Ectodermal cell (in vitro differentiated cells): ENCODE results near the gene C3orf18.

ENCODE experiments used
- H3K27ac ChIP-seq: 2 replicates; pipeline ENCODE4 v1.7.0; 2013; ENCODE audit warnings: mild to moderate bottlenecking, low read depth, low read length; ENCODE audit not compliant: insufficient read depth, poor library complexity, severe bottlenecking
- H3K27me3 ChIP-seq: 2 replicates; pipeline ENCODE4 v1.7.0; 2013; ENCODE audit warnings: mild to moderate bottlenecking, low read length; ENCODE audit not compliant: insufficient read depth, control insufficient read depth, poor library complexity, severe bottlenecking
- H3K36me3 ChIP-seq: one replicate; pipeline ENCODE4 v1.7.0; 2013; ENCODE audit warnings: low read length; ENCODE audit not compliant: control insufficient read depth, insufficient read depth
- H3K4me1 ChIP-seq: one replicate; pipeline ENCODE4 v1.7.0; 2013; ENCODE audit warnings: low read length; ENCODE audit not compliant: control insufficient read depth, insufficient read depth
- H3K4me3 ChIP-seq: 2 replicates; pipeline ENCODE4 v1.7.0; 2013; ENCODE audit warnings: low read depth, low read length, control low read depth; ENCODE audit not compliant: insufficient read depth
- H3K9me3 ChIP-seq: 2 replicates; pipeline ENCODE4 v1.7.0; 2013; ENCODE audit warnings: mild to moderate bottlenecking, low read length, moderate library complexity; ENCODE audit not compliant: control insufficient read depth
- WGBS, 2 experiments: methylation state at CpG; one replicate each; pipeline ENCODE4 v1.1.7; 2013; ENCODE audit warnings: missing lambda C conversion rate in 2 of 2; 5-methylcytosine and 5-hydroxymethylcytosine counted together

The C3orf18 gene

DNA sequence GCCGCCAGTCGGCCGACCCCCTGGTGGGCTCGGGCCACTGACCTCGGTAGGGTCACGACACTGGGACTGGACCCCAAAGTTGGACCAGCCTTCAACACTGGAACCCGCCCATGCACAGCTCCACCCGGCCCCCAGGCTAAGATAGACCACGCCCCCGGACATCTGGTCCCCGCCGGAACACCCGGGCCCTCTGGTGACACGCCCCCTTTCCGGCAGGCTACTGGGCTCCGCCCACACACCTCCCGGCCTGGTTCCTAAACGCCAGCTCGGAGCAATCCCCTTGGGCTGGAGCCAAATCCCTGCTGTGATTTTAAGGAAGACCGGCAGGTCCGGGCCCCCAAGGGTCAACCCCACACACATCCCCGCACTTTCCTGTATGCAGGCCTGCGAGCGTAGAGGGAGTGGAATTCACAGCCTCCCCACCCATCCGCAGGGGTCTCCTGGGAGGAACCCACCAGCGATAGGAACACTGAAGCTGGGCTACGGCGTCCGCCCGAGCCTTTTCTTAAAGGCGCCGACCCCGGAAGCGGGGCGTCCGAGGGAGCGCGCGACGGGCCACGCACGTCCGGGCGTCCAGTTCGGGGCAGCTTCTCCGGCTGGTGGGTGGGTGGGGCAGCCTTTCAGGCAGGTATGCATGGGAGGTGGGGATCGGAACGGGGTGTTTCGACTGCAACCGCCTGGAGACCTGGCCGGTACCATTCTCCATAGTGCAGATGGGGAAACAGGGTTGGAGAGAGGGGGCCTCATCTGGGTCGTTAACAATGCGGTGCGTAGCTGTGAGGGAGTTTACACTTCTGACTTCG lies 1.6 kb upstream of the C3orf18 start, which contains the start of gene HEMK1:
Gene HEMK1, plus strand, starts transcription at position 576 of the 803 bp plus-strand sequence. CDS start 1,583 bp downstream, outside the sequence.
- H3K27me3 ChIP-seq = peaks cover 12% of the 10 kb centered on the region
- no peaks in the 10 kb centered on the region for H3K36me3 ChIP-seq
- H3K4me3 ChIP-seq = peak within 1 kb of the TSS; percentile 89
- 0% methylated on average over 55 of the region's 55 CpGs for WGBS, 2 experiments
- H3K9me3 ChIP-seq = no peaks in the 10 kb centered on the region
- H3K27ac ChIP-seq = peak within 1 kb of the TSS; percentile 84
- H3K4me1 ChIP-seq = peaks cover 4% of the 10 kb centered on the region

DNA sequence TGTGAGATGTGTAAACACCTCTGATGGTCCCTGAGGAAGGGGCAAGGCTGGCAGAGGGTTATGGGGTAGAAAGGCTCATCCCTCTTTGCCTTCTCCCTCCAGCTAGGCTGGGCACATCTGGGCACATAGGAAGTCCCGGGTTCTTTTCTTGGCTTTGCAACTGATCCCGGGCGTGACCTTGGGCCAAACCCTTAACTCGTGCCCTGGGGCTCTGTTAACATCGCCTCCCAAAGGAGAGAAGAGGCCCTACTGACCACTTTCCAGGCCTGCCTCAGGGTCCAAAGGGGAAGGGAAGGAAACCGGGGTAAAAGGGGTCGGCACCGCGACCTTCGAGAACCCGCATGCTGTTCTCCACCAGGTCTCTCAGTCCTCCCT lies 549 bp downstream of the C3orf18 start:
- no peak overlapping the region for H3K27ac ChIP-seq
- H3K9me3 ChIP-seq = no peaks in the 10 kb centered on the region
- H3K4me1 ChIP-seq = peaks cover 4% of the 10 kb centered on the region
- H3K27me3 ChIP-seq = peaks cover 12% of the 10 kb centered on the region
- 28% methylated on average over 11 of the region's 11 CpGs for WGBS, 2 experiments
- H3K36me3 ChIP-seq = no peaks in the 10 kb centered on the region
- H3K4me3 ChIP-seq = peak overlapping the region; percentile 58

- H3K9me3 ChIP-seq = no peaks in the 10 kb centered on the region
- no peak overlapping the region for H3K27ac ChIP-seq
- no peaks in the 10 kb centered on the region for H3K36me3 ChIP-seq
- peaks cover 4% of the 10 kb centered on the region for H3K4me1 ChIP-seq
- no peak overlapping the region for H3K4me3 ChIP-seq
- peaks cover 12% of the 10 kb centered on the region for H3K27me3 ChIP-seq
- 79 to 85% methylated on average over 1 of the region's 1 CpG for WGBS, 2 experiments
Observed at GRCh38 chr3:50564321-50564720, 3.2 kb downstream of the C3orf18 start.

DNA sequence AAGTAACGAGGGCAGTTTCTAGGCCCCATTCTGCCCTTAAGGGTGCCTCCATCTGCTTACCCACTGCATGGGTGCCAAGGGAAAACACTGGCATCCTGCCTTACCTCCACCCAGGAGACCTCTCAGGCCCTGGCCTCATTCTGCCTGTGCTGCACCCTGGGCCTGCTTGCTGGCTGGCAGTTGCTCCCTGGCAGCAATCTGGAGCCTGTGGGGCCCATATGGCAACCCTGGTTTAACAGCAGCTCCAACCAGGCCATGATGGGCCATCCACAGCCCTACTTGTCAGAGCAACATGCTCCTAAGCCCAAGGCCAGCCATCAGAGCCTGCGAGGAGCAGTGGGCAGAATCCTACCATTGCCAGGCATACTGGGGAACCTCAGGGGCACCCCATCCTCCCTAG lies 3.7 kb downstream of the C3orf18 start:
- Histone ChIP-seq H3K27me3 (peaks cover 12% of the 10 kb centered on the region), H3K9me3 (no peaks in the 10 kb centered on the region), H3K27ac (no peak overlapping the region), H3K4me1 (peaks cover 4% of the 10 kb centered on the region), H3K36me3 (no peaks in the 10 kb centered on the region), H3K4me3 (no peak overlapping the region)
- 86 to 92% methylated on average over 2 of the region's 2 CpGs for WGBS, 2 experiments

DNA sequence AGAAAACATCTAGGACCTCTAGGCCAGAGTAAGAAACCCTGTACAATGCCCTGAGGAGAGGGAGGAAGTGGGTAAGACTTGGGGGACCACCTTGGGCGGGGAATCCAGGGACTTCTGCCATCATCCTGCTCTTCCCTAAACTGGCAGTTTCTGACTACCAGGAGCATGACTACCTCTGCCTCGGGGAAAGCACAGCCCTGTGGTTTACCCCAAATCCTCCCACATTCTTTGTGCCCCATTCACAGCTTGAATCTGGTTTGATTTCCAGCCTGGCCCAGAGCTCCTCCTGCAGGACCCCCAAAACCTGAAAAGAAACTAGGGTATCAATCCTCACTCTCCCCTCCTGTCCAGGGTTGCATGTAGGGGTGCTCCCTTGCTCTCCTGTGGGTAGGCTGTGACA lies 4.7 kb downstream of the C3orf18 start:
- Histone ChIP-seq H3K4me1 (peaks cover 4% of the 10 kb centered on the region), H3K9me3 (no peaks in the 10 kb centered on the region), H3K4me3 (no peak overlapping the region), H3K36me3 (no peaks in the 10 kb centered on the region), H3K27ac (no peak overlapping the region), H3K27me3 (peaks cover 12% of the 10 kb centered on the region)
- 86 to 93% methylated on average over 2 of the region's 2 CpGs for WGBS, 2 experiments

DNA sequence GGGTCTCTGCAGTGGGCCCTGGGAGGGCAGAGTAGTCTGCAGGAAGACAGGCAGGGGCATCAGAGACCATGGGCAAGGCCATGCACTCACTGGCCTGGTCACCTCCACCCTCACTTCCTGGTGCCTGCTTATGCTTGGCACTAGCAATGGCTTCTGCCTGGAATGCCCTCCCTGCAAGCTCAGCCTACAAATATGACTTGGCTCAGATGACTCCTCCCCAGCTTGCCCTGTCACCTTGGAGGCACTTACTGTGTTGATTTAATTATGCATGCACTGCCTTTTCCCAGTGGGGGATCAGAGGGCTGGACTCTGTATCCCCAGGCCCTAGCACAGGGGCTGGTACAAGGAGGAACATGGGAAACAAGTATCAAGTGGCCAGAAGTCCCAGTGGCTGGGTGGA lies 7.8 kb downstream of the C3orf18 start:
- no peaks in the 10 kb centered on the region for H3K27me3 ChIP-seq
- H3K4me3 ChIP-seq = no peak overlapping the region
- H3K27ac ChIP-seq = no peak overlapping the region
- H3K36me3 ChIP-seq = no peaks in the 10 kb centered on the region
- no peaks in the 10 kb centered on the region for H3K9me3 ChIP-seq
- no peaks in the 10 kb centered on the region for H3K4me1 ChIP-seq

GRCh38 chr3:50557915-50558314 lies 9.6 kb downstream of the C3orf18 start:
- no peaks in the 10 kb centered on the region for H3K27me3 ChIP-seq
- no peak overlapping the region for H3K27ac ChIP-seq
- 85 to 86% methylated on average over 7 of the region's 7 CpGs for WGBS, 2 experiments
- H3K36me3 ChIP-seq = no peaks in the 10 kb centered on the region
- H3K4me1 ChIP-seq = no peaks in the 10 kb centered on the region
- no peaks in the 10 kb centered on the region for H3K9me3 ChIP-seq
- no peak overlapping the region for H3K4me3 ChIP-seq

- no peaks in the 10 kb centered on the region for H3K36me3 ChIP-seq
- 76 to 80% methylated on average over 8 of the region's 8 CpGs for WGBS, 2 experiments
- H3K27ac ChIP-seq = no peak overlapping the region
- H3K27me3 ChIP-seq = no peaks in the 10 kb centered on the region
- H3K9me3 ChIP-seq = no peaks in the 10 kb centered on the region
- H3K4me3 ChIP-seq = no peak overlapping the region
- no peaks in the 10 kb centered on the region for H3K4me1 ChIP-seq
Observed at GRCh38 chr3:50557106-50557505, 10.4 kb downstream of the C3orf18 start.

- Histone ChIP-seq H3K4me1 (no peaks in the 10 kb centered on the region), H3K27me3 (no peaks in the 10 kb centered on the region)
- WGBS, 2 experiments = 86 to 92% methylated on average over 5 of the region's 5 CpGs
Observed at GRCh38 chr3:50554553-50554952, 13.0 kb downstream of the C3orf18 start.

GRCh38 chr3:50552598-50552997 lies 14.9 kb downstream of the C3orf18 start:
- Histone ChIP-seq H3K4me1 (no peaks in the 10 kb centered on the region), H3K36me3 (no peaks in the 10 kb centered on the region), H3K27ac (no peak overlapping the region), H3K27me3 (no peaks in the 10 kb centered on the region), H3K4me3 (no peak overlapping the region), H3K9me3 (no peaks in the 10 kb centered on the region)
- 93 to 94% methylated on average over 9 of the region's 9 CpGs for WGBS, 2 experiments

More at GRCh38 chr3:50554553-50554952, 13.0 kb downstream of the C3orf18 start:
- Histone ChIP-seq H3K4me3 (no peak overlapping the region), H3K27ac (no peak overlapping the region), H3K36me3 (no peaks in the 10 kb centered on the region), H3K9me3 (no peaks in the 10 kb centered on the region)
